K562 (cell line): ENCODE results near the gene ZNF490. TPM values are rescaled to one million over a fixed set of nuclear protein-coding genes. Genes with fewer than 3 reads are reported as not detected.

ENCODE experiments used
- ATAC-seq: fragments of 200-7000 bp; cut with Tn5 transposase; 3 replicates; pipeline ENCODE4 v1.9.1; 2020; ENCODE audit warnings: moderate library complexity
- BruUV-seq: library from RNA; stranded (reverse); fragments of 400-500 nt; replicated peaks from 2 replicates; lab custom pipeline; 2021; lab: Mats Ljungman, UMichigan
- CTCF ChIA-PET: fragments of 300-600 bp; formaldehyde crosslinking; extraction: SDS; loops from one replicate; lab custom pipeline; 2021; ENCODE audit warnings: low intra/inter-chr PET ratio; lab: Yijun Ruan, JAX
- POLR2A ChIA-PET: fragments of 300-600, 350-650 bp; sonication (Branson Sonifier 250); formaldehyde crosslinking; extraction: SDS; loops from one replicate; lab custom pipeline; 2021; ENCODE audit warnings: antibody characterized with exemption, inconsistent platforms; lab: Yijun Ruan, JAX
- DNase-seq, 4 experiments: peaks; one replicate each; pipeline versions ENCODE4 v3.0.0 to v3.0.0-alpha.2; 2011 to 2018; ENCODE audit warnings: low spot score in 3 of 4, mixed read lengths in 3 of 4; ENCODE audit errors: extremely low read depth in 1 of 4
- FAIRE-seq: peaks from 2 replicates; lab custom pipeline; 2011; peaks lifted over from hg19 to GRCh38; lab: Jason Lieb, UNC
- H2AFZ ChIP-seq: 2 replicates; pipeline ENCODE4 v1.6.0; 2011; ENCODE audit warnings: low read depth, low read length, control low read depth, inconsistent platforms
- H3K27ac ChIP-seq: fragments of 200-600 bp; 3 replicates; pipeline ENCODE4 v1.8.0; 2011; ENCODE audit warnings: low read depth, mild to moderate bottlenecking, control low read depth, inconsistent platforms, low read length, moderate library complexity, mixed read lengths; ENCODE audit errors: extremely low read depth
- H3K27me3 ChIP-seq, 2 experiments: fragments of 300-600 bp in 1 of 2; 2 replicates in 1 of 2; 3 replicates in 1 of 2; pipeline versions ENCODE4 v1.6.0 to v1.8.0; 2011; ENCODE audit warnings: inconsistent platforms in 2 of 2, low read length in 2 of 2, mild to moderate bottlenecking in 1 of 2, mixed read lengths in 1 of 2, moderate library complexity in 1 of 2; ENCODE audit not compliant: control insufficient read depth in 2 of 2, insufficient read depth in 2 of 2
- H3K36me3 ChIP-seq: fragments of 300-600 bp; 3 replicates; pipeline ENCODE4 v1.8.0; 2011; ENCODE audit warnings: mild to moderate bottlenecking, low read length, inconsistent platforms; ENCODE audit not compliant: control insufficient read depth, insufficient read depth
- H3K4me1 ChIP-seq, 2 experiments: fragments of 200-600 bp in 1 of 2; replicated peaks in 1 of 2; 2 replicates in 1 of 2; 3 replicates in 1 of 2; pipeline versions ENCODE4 v1.5.1 to v1.8.0; 2011; ENCODE audit warnings: inconsistent platforms in 2 of 2, low read length in 2 of 2, mild to moderate bottlenecking in 1 of 2, mixed read lengths in 1 of 2, moderate library complexity in 1 of 2; ENCODE audit not compliant: control insufficient read depth in 2 of 2, insufficient read depth in 2 of 2
- H3K4me2 ChIP-seq: 2 replicates; pipeline ENCODE4 v1.6.1; 2011; ENCODE audit warnings: low read length, control low read depth, inconsistent platforms, mixed read lengths; ENCODE audit not compliant: insufficient read depth
- H3K4me3 ChIP-seq: fragments of 200-600 bp; sonication (generic), shearing (Covaris generic); 2 replicates; pipeline ENCODE4 v1.5.1; 2016; ENCODE audit warnings: control low read depth, inconsistent platforms
- H3K79me2 ChIP-seq: fragments of 200-600 bp; 3 replicates; pipeline ENCODE4 v1.8.0; 2011; ENCODE audit warnings: low read length, inconsistent platforms; ENCODE audit not compliant: control insufficient read depth, insufficient read depth
- H3K9ac ChIP-seq, 2 experiments: 2 replicates each; pipeline versions ENCODE4 v1.6.0 to v1.6.1; 2011; ENCODE audit warnings: low read depth in 2 of 2, low read length in 2 of 2, control low read depth in 1 of 2, inconsistent platforms in 1 of 2, mild to moderate bottlenecking in 1 of 2, mixed read lengths in 1 of 2; ENCODE audit not compliant: insufficient read depth in 1 of 2
- H3K9me1 ChIP-seq: one replicate; pipeline ENCODE4 v1.6.0; 2011; ENCODE audit warnings: inconsistent platforms, mild to moderate bottlenecking, low read length, moderate library complexity; ENCODE audit not compliant: control insufficient read depth, insufficient read depth
- H3K9me3 ChIP-seq: replicated peaks from 2 replicates; pipeline ENCODE4 v1.5.1; 2011; ENCODE audit warnings: low read depth, low read length, inconsistent platforms; ENCODE audit not compliant: control insufficient read depth, insufficient read depth
- H4K20me1 ChIP-seq: replicated peaks from 2 replicates; pipeline ENCODE4 v1.6.1; 2011; ENCODE audit warnings: low read length, inconsistent platforms, mixed read lengths; ENCODE audit not compliant: control insufficient read depth, insufficient read depth
- RREB1 ChIP-seq: fragments of 250-450 bp; sonication (Bioruptor Pico); IDR thresholded peaks from 2 replicates; pipeline ENCODE4 v1.4.0; 2020
- ZNF121 ChIP-seq: sonication (generic); formaldehyde crosslinking; conservative IDR thresholded peaks from 2 replicates; pipeline ENCODE4 v1.8.0; 2022; ENCODE audit warnings: missing genetic modification reagents
- ZNF140 ChIP-seq: fragments of 250-450 bp; sonication (Bioruptor Pico); IDR thresholded peaks from 2 replicates; pipeline ENCODE4 v1.8.0; 2021; ENCODE audit warnings: moderate library complexity, mild to moderate bottlenecking, inconsistent platforms
- WGBS: fragments of 100-300 bp; shearing (Covaris generic); methylation state at CpG from one replicate; pipeline ENCODE4 v1.1.6; 2016; ENCODE audit warnings: low coverage, mixed read lengths; ENCODE audit not compliant: insufficient coverage; ENCODE audit errors: missing lambda C conversion rate; 5-methylcytosine and 5-hydroxymethylcytosine counted together
- in situ Hi-C: fragments of 300-500 bp; cut with MboI; formaldehyde crosslinking; loops from 4 replicates; pipeline ENCODE4 v1.15.0; 2018; ENCODE audit warnings: inconsistent platforms, mixed read lengths
- intact Hi-C: fragments of 100-400 bp; cut with micrococcal nuclease; formaldehyde crosslinking; loops from 2 replicates; pipeline ENCODE4 v1.14.2; 2022
- polyA plus RNA-seq, 8 experiments: library from polyadenylated mRNA; depleted of rRNA in 4 of 8; stranded (reverse) in 5 of 8; unstranded in 3 of 8; fragments of >200 nt; fragmentation: Nextera tagmentation in 2 of 8; fragmentation: Illumina TruSeq in 1 of 8; extraction: Ambion mirVana in 2 of 8; extraction: Trizol in 1 of 8; gene quantifications; 2 replicates each; pipeline versions ENCODE4 v1.2.1 to v1.2.3, GENCODE V29; 2011 to 2014; ENCODE audit warnings: inconsistent platforms in 1 of 8, missing spikeins in 1 of 8
- total RNA-seq, 7 experiments: library from RNA; depleted of rRNA in 6 of 7; stranded (reverse); fragments of >200 nt in 6 of 7; fragmentation: Illumina TruSeq in 2 of 7; extraction: Trizol in 2 of 7; gene quantifications; 2 replicates each; pipeline versions ENCODE4 v1.2.1 to v1.2.3, GENCODE V29; 2011 to 2021; ENCODE audit warnings: low replicate concordance in 1 of 7

ZNF490 gene
- total and polyA plus RNA-seq, 9 of the 15 experiments (the other 6 are each of a cell fraction or from before 2014, with no cell fraction given) = 0.90 to 8.3 (median 4.4) TPM

- TF ChIP-seq ZNF121 (peak; percentile 93), RREB1 (CRISPR knock-in tag) (no peak), ZNF140 (no peak)
- Histone ChIP-seq H2AFZ (no peak overlapping the region), H3K9ac (no peak overlapping the region), H3K4me3 (no peak overlapping the region), H3K9me3 (0 out of 2 replicates have a peak, but pooled peaks cover 6% of the 10 kb centered on the region), H3K36me3 (no peaks in the 10 kb centered on the region), H3K9me1 (no peaks in the 10 kb centered on the region), H3K4me2 (no peak overlapping the region), H3K79me2 (no peaks in the 10 kb centered on the region), H3K4me1 (peaks cover 2 to 13% of the 10 kb centered on the region in 2 experiments; a peak in 2 of 5 replicates), H3K27ac (no peak overlapping the region), H4K20me1 (no peaks in the 10 kb centered on the region), H3K27me3 (no peaks in the 10 kb centered on the region)
- CTCF ChIA-PET = no interaction called here
- DNase-seq (no peak), FAIRE-seq (no peak), ATAC-seq (no peak)
- WGBS = 75% methylated on average over 18 of the region's 22 CpGs
- POLR2A ChIA-PET = no interaction called here
- no TSS peak for BruUV-seq
- in situ Hi-C loops = no loop called here
- intact Hi-C loops = no loop called here
Observed at GRCh38 chr19:12638611-12639182, 28.1 kb upstream of the ZNF490 start.
